HG02623 (cell line): Measurements from ENCODE around the gene TMPRSS11A.

ENCODE experiments used
- ATAC-seq: cut with Tn5 transposase; IDR thresholded peaks from one replicate; pipeline ENCODE4 v1.9.1; 2021; ENCODE audit warnings: moderate library complexity; ENCODE audit not compliant: unreplicated experiment

The TMPRSS11A gene

GRCh38 chr4:67915400-67915966 lies 47.8 kb downstream of the TMPRSS11A start:
- ATAC-seq: no peak

GRCh38 chr4:67912080-67912479 lies 51.2 kb downstream of the TMPRSS11A start:
- ATAC-seq: no peak

- ATAC-seq: no peak
These were observed 51.7 kb downstream of the TMPRSS11A start for GRCh38 chr4:67911638-67912037.

GRCh38 chr4:67911141-67911540 lies 52.2 kb downstream of the TMPRSS11A start:
- ATAC-seq: no peak

GRCh38 chr4:67910585-67910905 lies 52.7 kb downstream of the TMPRSS11A start:
- ATAC-seq: no peak

GRCh38 chr4:67909905-67910584 lies 53.2 kb downstream of the TMPRSS11A start:
- no peak for ATAC-seq

GRCh38 chr4:67907650-67908049 lies 55.6 kb downstream of the TMPRSS11A start:
- ATAC-seq: no peak

- no peak for ATAC-seq
These were observed 64.2 kb downstream of the TMPRSS11A start for GRCh38 chr4:67899096-67899495.

- ATAC-seq: no peak
These were observed 65.6 kb downstream of the TMPRSS11A start for GRCh38 chr4:67897686-67898085.

GRCh38 chr4:67896421-67897065 lies 66.8 kb downstream of the TMPRSS11A start:
- no peak for ATAC-seq

GRCh38 chr4:67894659-67895058 lies 68.6 kb downstream of the TMPRSS11A start:
- ATAC-seq: no peak

- no peak for ATAC-seq
These were observed 70.4 kb downstream of the TMPRSS11A start for GRCh38 chr4:67892905-67893304.

GRCh38 chr4:67892253-67892652 lies 71.0 kb downstream of the TMPRSS11A start:
- no peak for ATAC-seq

GRCh38 chr4:67891645-67892044 lies 71.6 kb downstream of the TMPRSS11A start:
- ATAC-seq: no peak

GRCh38 chr4:67886281-67886680 lies 77.0 kb downstream of the TMPRSS11A start:
- no peak for ATAC-seq

GRCh38 chr4:67885762-67886161 lies 77.5 kb downstream of the TMPRSS11A start:
- no peak for ATAC-seq

GRCh38 chr4:67884701-67885100 lies 78.6 kb downstream of the TMPRSS11A start:
- ATAC-seq: no peak

- ATAC-seq: no peak
These were observed 79.4 kb downstream of the TMPRSS11A start, which contains the start of gene TMPRSS11D for GRCh38 chr4:67883902-67884301. TMPRSS11D (minus strand) TSS chr4:67884002; CDS start chr4:67883933, 69 bp downstream.

- ATAC-seq: no peak
These were observed 79.8 kb downstream of the TMPRSS11A start for GRCh38 chr4:67883458-67883857.

GRCh38 chr4:67880866-67881610 lies 82.3 kb downstream of the TMPRSS11A start:
- ATAC-seq: no peak

GRCh38 chr4:67879486-67879885 lies 83.8 kb downstream of the TMPRSS11A start:
- no peak for ATAC-seq

GRCh38 chr4:67877086-67877485 lies 86.2 kb downstream of the TMPRSS11A start:
- ATAC-seq: no peak
